Right lobe of liver (tissue), 6 donors: Measurements from ENCODE around the gene RDH11. TPM values are rescaled to one million over a fixed set of nuclear protein-coding genes. Genes with fewer than 3 reads are reported as not detected.

Source experiments
- ATAC-seq, 4 donors: fragments of 200-7000 bp; cut with Tn5 transposase; one replicate each; pipeline ENCODE4 v1.9.1; 2020; ENCODE audit warnings: mild to moderate bottlenecking in 4 of 4, moderate library complexity in 4 of 4
- DNase-seq, 3 donors: peaks; one replicate each; pipeline ENCODE4 v3.0.0-alpha.2; 2020
- H3K27ac ChIP-seq, 3 donors: fragments of 200-600 bp; one replicate each; pipeline ENCODE4 v1.8.0; 2022
- H3K27me3 ChIP-seq, 2 donors: fragments of 200-600 bp; one replicate each; pipeline ENCODE4 v1.8.0; 2022
- H3K36me3 ChIP-seq, 4 donors: fragments of 200-600 bp; sonication (generic) in 1 of 4; one replicate each; pipeline versions ENCODE4 v1.5.1 to v1.8.0; 2017 to 2022; ENCODE audit warnings: control low read depth in 1 of 4
- H3K4me1 ChIP-seq, 4 donors: fragments of 200-600 bp; sonication (generic) in 1 of 4; one replicate each; pipeline versions ENCODE4 v1.5.1 to v1.8.0; 2017 to 2022; ENCODE audit warnings: control low read depth in 1 of 4
- H3K4me3 ChIP-seq, 3 donors: fragments of 200-600 bp; one replicate each; pipeline ENCODE4 v1.8.0; 2022
- H3K9me3 ChIP-seq, 4 donors: fragments of 200-600 bp; sonication (generic) in 1 of 4; one replicate each; pipeline versions ENCODE4 v1.5.1 to v1.8.0; 2017 to 2022; ENCODE audit warnings: control low read depth in 1 of 4
- POLR2A ChIP-seq: fragments of 450-650 bp; IDR thresholded peaks from one replicate; pipeline ENCODE4 v1.6.1; 2017; ENCODE audit warnings: antibody characterized with exemption, mild to moderate bottlenecking
- WGBS: methylation state at CpG from one replicate; pipeline ENCODE4 v1.1.6; 2018; ENCODE audit warnings: low coverage, low lambda C conversion rate; ENCODE audit not compliant: insufficient coverage; ENCODE audit errors: missing lambda C conversion rate; 5-methylcytosine and 5-hydroxymethylcytosine counted together
- intact Hi-C, 2 donors: fragments of 100-400 bp; cut with DNase I; formaldehyde crosslinking; loops; one replicate each; pipeline versions ENCODE4 v1.11.2 to v1.14.1; 2022
- total RNA-seq, 6 experiments: library from RNA; depleted of rRNA in 2 of 6; stranded (reverse); fragments of >200 nt in 2 of 6; fragmentation: NEBNext Ultra II Directional in 3 of 6; extraction: Animal tissue kit (Norgen Biotek cat#: 25700) in 3 of 6; gene quantifications; one replicate each; pipeline versions ENCODE4 v1.1.0 to v1.2.4, GENCODE V29; 2016 to 2023
- TF ChIP-seq, protein P1 (sequence below), 4 donors: fragments of 200-600 bp in 3 of 4; fragments of 450-650 bp in 1 of 4; IDR thresholded peaks; one replicate each; pipeline versions ENCODE4 v1.5.1 to v1.8.0; 2016 to 2022; ENCODE audit warnings: antibody characterized with exemption in 4 of 4, mild to moderate bottlenecking in 2 of 4
- donor health status: DM: no; HTN: yes; CAD: no.
- donor health status: DM: no; HTN: no; CAD: no.
- donor health status: DM: no; HTN: no; CAD: no.
- donor health status: DM: no; HTN: yes; CAD: no.
- donor health status: DM: no; HTN: yes; CAD: no.

RDH11 gene
- total RNA-seq, 6 experiments from 2014 or later, result 35.5 to 106 (median 83.4) TPM

GRCh38 chr14:67652189-67652588 lies 43.4 kb downstream of the RDH11 start:
- no peaks in the 10 kb centered on the region for H3K4me1 ChIP-seq
- TF ChIP-seq, protein P1, sequence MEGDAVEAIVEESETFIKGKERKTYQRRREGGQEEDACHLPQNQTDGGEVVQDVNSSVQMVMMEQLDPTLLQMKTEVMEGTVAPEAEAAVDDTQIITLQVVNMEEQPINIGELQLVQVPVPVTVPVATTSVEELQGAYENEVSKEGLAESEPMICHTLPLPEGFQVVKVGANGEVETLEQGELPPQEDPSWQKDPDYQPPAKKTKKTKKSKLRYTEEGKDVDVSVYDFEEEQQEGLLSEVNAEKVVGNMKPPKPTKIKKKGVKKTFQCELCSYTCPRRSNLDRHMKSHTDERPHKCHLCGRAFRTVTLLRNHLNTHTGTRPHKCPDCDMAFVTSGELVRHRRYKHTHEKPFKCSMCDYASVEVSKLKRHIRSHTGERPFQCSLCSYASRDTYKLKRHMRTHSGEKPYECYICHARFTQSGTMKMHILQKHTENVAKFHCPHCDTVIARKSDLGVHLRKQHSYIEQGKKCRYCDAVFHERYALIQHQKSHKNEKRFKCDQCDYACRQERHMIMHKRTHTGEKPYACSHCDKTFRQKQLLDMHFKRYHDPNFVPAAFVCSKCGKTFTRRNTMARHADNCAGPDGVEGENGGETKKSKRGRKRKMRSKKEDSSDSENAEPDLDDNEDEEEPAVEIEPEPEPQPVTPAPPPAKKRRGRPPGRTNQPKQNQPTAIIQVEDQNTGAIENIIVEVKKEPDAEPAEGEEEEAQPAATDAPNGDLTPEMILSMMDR (IDR thresholded peaks at IDR 0.05), result no peak
- TF ChIP-seq POLR2A, result no peak
- no peaks in the 10 kb centered on the region for H3K9me3 ChIP-seq
- DNase-seq, result no peak
- intact Hi-C loops, result no loop called here
- 82% methylated on average over 1 of the region's 1 CpG for WGBS
- peaks cover 7 to 84% (median 27%) of the 10 kb centered on the region in 4 donors for H3K36me3 ChIP-seq
- no peaks in the 10 kb centered on the region for H3K27me3 ChIP-seq
- no peak overlapping the region for H3K4me3 ChIP-seq
- ATAC-seq, result no peak
- H3K27ac ChIP-seq, result no peak overlapping the region

- Histone ChIP-seq H3K9me3 (no peaks in the 10 kb centered on the region), H3K4me3 (no peak overlapping the region), H3K27ac (no peak overlapping the region), H3K27me3 (no peaks in the 10 kb centered on the region), H3K36me3 (peaks cover 7 to 77% (median 24%) of the 10 kb centered on the region in 4 donors), H3K4me1 (no peaks in the 10 kb centered on the region)
- DNase-seq (no peak), ATAC-seq (no peak)
- WGBS, result 83% methylated on average over 2 of the region's 2 CpGs
- TF ChIP-seq, protein P1 (IDR thresholded peaks at IDR 0.05), result no peak
- no peak for TF ChIP-seq POLR2A
- intact Hi-C loops, result no loop called here
These were observed 44.9 kb downstream of the RDH11 start for GRCh38 chr14:67650694-67651093.

GRCh38 chr14:67650151-67650550 lies 45.4 kb downstream of the RDH11 start:
- Histone ChIP-seq H3K4me3 (no peak overlapping the region), H3K4me1 (no peaks in the 10 kb centered on the region), H3K9me3 (no peaks in the 10 kb centered on the region), H3K27me3 (no peaks in the 10 kb centered on the region), H3K27ac (no peak overlapping the region), H3K36me3 (peaks cover 7 to 72% (median 23%) of the 10 kb centered on the region in 4 donors)
- no peak for DNase-seq
- TF ChIP-seq POLR2A, result no peak
- TF ChIP-seq, protein P1 (IDR thresholded peaks at IDR 0.05), result no peak
- no peak for ATAC-seq
- intact Hi-C loops, result no loop called here
- 100% methylated on average over 1 of the region's 1 CpG for WGBS

GRCh38 chr14:67646131-67646530 lies 49.4 kb downstream of the RDH11 start:
- Histone ChIP-seq H3K4me1 (no peaks in the 10 kb centered on the region), H3K36me3 (peaks cover 5 to 35% (median 8%) of the 10 kb centered on the region in 4 donors), H3K27ac (no peak overlapping the region), H3K9me3 (no peaks in the 10 kb centered on the region), H3K27me3 (no peaks in the 10 kb centered on the region), H3K4me3 (no peak overlapping the region)
- intact Hi-C loops, result no loop called here
- ATAC-seq (no peak), DNase-seq (no peak)
- 96% methylated on average over 3 of the region's 3 CpGs for WGBS
- TF ChIP-seq, protein P1 (IDR thresholded peaks at IDR 0.05), result no peak
- no peak for TF ChIP-seq POLR2A

- DNase-seq (no peak), ATAC-seq (no peak)
- 83% methylated on average over 2 of the region's 5 CpGs for WGBS
These were observed 50.1 kb downstream of the RDH11 start for GRCh38 chr14:67645414-67645813.

More at GRCh38 chr14:67645414-67645813, 50.1 kb downstream of the RDH11 start:
- H3K36me3 ChIP-seq, result peaks cover 0 to 28% (median 3%) of the 10 kb centered on the region in 4 donors
- no peak overlapping the region for H3K4me3 ChIP-seq
- H3K27me3 ChIP-seq, result no peaks in the 10 kb centered on the region
- intact Hi-C loops, result no loop called here
- H3K27ac ChIP-seq, result no peak overlapping the region
- TF ChIP-seq POLR2A, result no peak
- TF ChIP-seq, protein P1 (IDR thresholded peaks at IDR 0.05), result no peak
- H3K4me1 ChIP-seq, result no peaks in the 10 kb centered on the region
- no peaks in the 10 kb centered on the region for H3K9me3 ChIP-seq
